A673 (cell line): ENCODE results near the gene HBA1.

ENCODE experiments used
- EZH2 ChIP-seq: fragments of 200-600 bp; sonication (generic); IDR thresholded peaks from 2 replicates; pipeline ENCODE4 v1.6.1; 2017; ENCODE audit warnings: borderline replicate concordance, low read depth, mild to moderate bottlenecking, mixed read lengths, antibody characterized with exemption, low read length; ENCODE audit not compliant: poor library complexity, severe bottlenecking
- TF ChIP-seq, protein P1 (sequence below): fragments of 300-800, 200-600 bp; sonication (generic); conservative IDR thresholded peaks from 2 replicates; pipeline ENCODE4 v1.5.1; 2017; ENCODE audit warnings: low read depth, mild to moderate bottlenecking, antibody characterized with exemption, low read length, moderate library complexity, mixed read lengths

DNA sequence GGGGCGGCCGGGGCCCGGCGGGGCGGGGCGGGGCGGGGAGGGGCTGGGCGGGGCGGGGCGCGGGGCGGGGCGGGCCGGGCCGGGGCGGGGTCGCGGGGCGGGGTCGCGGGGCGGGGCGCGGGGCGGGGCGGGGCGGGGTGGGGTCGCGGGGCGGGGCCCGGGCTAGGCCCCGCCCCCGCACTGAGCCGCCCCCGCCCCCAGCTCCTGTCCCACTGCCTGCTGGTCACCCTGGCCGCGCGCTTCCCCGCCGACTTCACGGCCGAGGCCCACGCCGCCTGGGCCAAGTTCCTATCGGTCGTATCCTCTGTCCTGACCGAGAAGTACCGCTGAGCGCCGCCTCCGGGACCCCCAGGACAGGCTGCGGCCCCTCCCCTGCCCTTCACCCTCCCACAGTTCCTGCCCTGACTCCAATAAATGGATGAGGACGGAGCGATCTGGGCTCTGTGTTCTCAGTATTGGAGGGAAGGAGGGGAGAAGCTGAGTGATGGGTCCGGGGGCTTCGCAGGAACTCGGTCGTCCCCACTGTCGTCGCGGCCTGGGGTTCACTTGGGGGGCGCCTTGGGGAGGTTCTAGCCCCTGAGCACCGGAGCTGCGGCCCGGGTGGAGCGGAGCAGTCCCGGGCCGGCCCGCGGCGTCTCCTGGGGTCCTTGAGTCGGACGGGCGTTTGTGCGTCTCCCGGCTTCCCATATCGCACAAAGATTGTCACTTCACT, 11.5 kb upstream of the HBA1 start:
- TF ChIP-seq, protein P1, sequence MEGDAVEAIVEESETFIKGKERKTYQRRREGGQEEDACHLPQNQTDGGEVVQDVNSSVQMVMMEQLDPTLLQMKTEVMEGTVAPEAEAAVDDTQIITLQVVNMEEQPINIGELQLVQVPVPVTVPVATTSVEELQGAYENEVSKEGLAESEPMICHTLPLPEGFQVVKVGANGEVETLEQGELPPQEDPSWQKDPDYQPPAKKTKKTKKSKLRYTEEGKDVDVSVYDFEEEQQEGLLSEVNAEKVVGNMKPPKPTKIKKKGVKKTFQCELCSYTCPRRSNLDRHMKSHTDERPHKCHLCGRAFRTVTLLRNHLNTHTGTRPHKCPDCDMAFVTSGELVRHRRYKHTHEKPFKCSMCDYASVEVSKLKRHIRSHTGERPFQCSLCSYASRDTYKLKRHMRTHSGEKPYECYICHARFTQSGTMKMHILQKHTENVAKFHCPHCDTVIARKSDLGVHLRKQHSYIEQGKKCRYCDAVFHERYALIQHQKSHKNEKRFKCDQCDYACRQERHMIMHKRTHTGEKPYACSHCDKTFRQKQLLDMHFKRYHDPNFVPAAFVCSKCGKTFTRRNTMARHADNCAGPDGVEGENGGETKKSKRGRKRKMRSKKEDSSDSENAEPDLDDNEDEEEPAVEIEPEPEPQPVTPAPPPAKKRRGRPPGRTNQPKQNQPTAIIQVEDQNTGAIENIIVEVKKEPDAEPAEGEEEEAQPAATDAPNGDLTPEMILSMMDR = no peak
- TF ChIP-seq EZH2 = no peak
